ENCODE results near the gene LRRIQ4.

DNA sequence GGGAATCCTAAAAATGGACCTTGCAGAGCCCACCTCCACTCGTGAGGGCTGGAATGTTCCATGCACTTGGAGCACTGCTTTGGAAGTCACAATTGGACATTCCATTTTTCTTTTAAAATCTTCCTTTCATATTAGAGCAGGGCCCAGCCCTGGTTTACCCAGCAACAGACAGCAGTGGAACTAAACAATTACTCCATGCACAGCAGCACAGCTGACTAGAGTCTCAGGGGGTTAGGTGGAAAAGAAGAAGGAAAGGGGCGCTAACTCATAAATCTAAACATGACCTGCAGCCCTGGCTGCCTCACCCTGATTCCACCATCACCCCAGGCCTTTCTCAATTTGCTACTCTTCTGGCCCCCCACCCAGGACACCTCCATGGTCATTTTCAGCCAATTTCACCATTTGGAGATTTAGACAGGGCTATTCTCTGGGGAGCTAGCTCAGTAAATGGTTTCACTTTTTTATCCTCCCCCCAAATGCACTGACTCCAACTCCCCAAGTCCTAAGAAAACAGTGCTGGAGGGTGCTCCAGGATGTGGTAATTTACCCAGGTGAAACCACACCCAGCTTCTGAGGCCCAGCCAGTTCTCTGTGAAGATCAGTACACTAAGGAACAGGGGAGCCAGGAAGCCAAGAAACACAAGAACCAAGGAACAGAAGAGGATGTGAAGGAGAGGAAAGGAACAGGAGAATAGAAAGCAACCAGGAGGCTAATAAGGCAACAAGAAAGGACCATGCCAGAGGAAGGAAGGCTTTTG is 58.6 kb downstream of the LRRIQ4 start:
- TF ChIP-seq, protein P1, sequence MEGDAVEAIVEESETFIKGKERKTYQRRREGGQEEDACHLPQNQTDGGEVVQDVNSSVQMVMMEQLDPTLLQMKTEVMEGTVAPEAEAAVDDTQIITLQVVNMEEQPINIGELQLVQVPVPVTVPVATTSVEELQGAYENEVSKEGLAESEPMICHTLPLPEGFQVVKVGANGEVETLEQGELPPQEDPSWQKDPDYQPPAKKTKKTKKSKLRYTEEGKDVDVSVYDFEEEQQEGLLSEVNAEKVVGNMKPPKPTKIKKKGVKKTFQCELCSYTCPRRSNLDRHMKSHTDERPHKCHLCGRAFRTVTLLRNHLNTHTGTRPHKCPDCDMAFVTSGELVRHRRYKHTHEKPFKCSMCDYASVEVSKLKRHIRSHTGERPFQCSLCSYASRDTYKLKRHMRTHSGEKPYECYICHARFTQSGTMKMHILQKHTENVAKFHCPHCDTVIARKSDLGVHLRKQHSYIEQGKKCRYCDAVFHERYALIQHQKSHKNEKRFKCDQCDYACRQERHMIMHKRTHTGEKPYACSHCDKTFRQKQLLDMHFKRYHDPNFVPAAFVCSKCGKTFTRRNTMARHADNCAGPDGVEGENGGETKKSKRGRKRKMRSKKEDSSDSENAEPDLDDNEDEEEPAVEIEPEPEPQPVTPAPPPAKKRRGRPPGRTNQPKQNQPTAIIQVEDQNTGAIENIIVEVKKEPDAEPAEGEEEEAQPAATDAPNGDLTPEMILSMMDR (IDR thresholded peaks at IDR 0.05; ENCODE audit: insufficient read depth, low read length, poor library complexity, severe bottlenecking) = no peak
- TF ChIP-seq EZH2phosphoT487 (conservative IDR thresholded peaks at IDR 0.05; ENCODE audit: low read length) = no peak
